Ishikawa (cell line): Measurements from ENCODE around the gene PTTG1IP.
A peak's percentile ranks its signal among the peaks of the same experiment; 100 is the strongest.

ENCODE experiments used
- EP300 ChIP-seq: IDR thresholded peaks from 2 replicates; pipeline ENCODE4 v1.6.1; 2012; ENCODE audit warnings: borderline replicate concordance
- FOXM1 ChIP-seq: IDR thresholded peaks from 2 replicates; pipeline ENCODE4 v1.6.1; 2012; ENCODE audit warnings: low read depth, borderline replicate concordance
- MAX ChIP-seq: IDR thresholded peaks from 2 replicates; pipeline ENCODE4 v1.6.1; 2012
- NFIC ChIP-seq: IDR thresholded peaks from 2 replicates; pipeline ENCODE4 v1.6.1; 2012
- RAD21 ChIP-seq: IDR thresholded peaks from 2 replicates; pipeline ENCODE4 v1.6.1; 2012; ENCODE audit warnings: low read depth
- REST ChIP-seq: IDR thresholded peaks from 2 replicates; pipeline ENCODE4 v1.6.1; 2012; ENCODE audit warnings: low read depth, mild to moderate bottlenecking
- TEAD4 ChIP-seq: IDR thresholded peaks from 2 replicates; pipeline ENCODE4 v1.6.1; 2012
- ZBTB7A ChIP-seq: IDR thresholded peaks from 2 replicates; pipeline ENCODE4 v1.6.1; 2012; ENCODE audit warnings: low read depth

GRCh38 chr21:44845418-44846223, 27.9 kb downstream of the PTTG1IP start:
- TF ChIP-seq NFIC (no peak), RAD21 (peak; percentile 49), TEAD4 (no peak), EP300 (no peak), MAX (peak; percentile 39; the same call in 1 of the 2 replicates), ZBTB7A (peak; percentile 70), REST (no peak), FOXM1 (no peak)
